Measurements from ENCODE around the gene CYB5D1.

- TF ChIP-seq CTCF (IDR thresholded peaks at IDR 0.05; ENCODE audit: insufficient read depth, low read depth, low read length) (no peak), EZH2 (IDR thresholded peaks at IDR 0.05; ENCODE audit: insufficient read depth, low read length) (no peak)
Observed at GRCh38 chr17:7820231-7820630, 37.6 kb upstream of the CYB5D1 start.

Measured in astrocyte (in vitro differentiated cells and primary cell).